Measurements from ENCODE around the gene HSF5.

HSF5 gene

GRCh38 chr17:58382108-58382871, 105.9 kb downstream of the HSF5 start:
- no peak for DNase-seq

- DNase-seq, result no peak
Measured at GRCh38 chr17:58381124-58382035, 106.8 kb downstream of the HSF5 start.

GRCh38 chr17:58380207-58381123, 107.7 kb downstream of the HSF5 start:
- no peak for DNase-seq

- no peak for DNase-seq
Measured at GRCh38 chr17:58379511-58379824, 108.7 kb downstream of the HSF5 start.

DNA sequence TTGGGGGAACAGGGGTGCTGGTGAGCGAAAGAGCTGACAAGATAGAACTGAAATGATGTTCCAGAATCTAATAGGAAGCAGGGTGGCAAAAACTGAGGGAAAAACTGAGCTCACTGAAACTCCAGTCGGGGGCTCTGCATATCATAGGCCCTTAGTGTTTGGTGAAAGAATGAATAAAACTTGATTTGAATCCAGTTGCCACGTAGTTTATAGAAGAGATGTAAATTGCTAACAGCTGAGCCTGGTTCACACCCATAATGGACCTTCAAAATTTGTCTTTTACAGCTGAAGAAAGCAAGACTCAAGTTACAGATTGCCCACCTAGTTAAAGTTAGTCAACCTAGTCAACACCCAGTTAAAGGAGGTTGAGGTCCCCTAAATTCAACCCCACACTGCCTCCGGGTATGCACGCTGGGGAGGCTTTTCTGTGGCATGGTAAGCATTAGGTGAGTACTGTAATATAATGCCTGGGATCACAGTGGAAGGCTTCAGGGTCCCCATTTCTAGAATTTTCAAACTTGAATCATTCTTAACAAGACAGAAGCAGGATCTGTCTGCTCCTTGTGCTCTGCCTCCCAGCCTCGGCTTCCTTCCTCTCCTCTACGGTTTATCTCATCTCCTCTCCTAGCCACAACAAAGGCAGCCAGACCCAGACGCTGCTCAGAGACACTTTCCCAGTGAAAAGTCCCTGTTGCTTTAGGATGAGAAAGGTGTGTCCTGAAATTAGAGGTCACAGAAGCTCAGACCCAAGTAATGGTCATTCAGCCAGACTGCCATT, 109.3 kb downstream of the HSF5 start:
- no peak for DNase-seq

GRCh38 chr17:58377661-58378060, 110.5 kb downstream of the HSF5 start:
- no peak for DNase-seq

DNA sequence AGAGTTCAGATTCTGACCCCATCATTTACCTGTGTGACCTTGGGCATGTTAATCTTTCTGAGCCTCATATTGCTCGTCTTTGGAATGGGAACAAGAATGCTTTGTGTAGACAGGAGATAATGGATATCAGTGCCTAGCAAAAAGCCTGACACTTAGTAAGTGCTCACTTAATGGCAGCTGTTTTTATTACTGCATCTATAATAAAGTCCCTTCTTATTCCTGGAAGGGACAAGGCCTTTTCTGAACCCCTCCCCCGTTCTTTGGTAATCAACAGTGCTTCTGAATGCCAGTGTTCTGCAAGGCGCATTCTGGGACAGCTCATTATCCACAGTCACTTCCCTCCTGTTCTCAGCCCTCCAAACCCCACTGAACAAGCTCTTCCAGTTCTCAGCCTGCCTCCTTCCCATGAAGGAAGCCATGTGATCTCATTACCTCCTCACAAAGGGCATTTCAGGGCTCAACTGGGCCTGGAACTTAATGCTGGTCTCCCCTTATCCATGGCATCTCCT, 111.1 kb downstream of the HSF5 start:
- DNase-seq, result no peak

DNA sequence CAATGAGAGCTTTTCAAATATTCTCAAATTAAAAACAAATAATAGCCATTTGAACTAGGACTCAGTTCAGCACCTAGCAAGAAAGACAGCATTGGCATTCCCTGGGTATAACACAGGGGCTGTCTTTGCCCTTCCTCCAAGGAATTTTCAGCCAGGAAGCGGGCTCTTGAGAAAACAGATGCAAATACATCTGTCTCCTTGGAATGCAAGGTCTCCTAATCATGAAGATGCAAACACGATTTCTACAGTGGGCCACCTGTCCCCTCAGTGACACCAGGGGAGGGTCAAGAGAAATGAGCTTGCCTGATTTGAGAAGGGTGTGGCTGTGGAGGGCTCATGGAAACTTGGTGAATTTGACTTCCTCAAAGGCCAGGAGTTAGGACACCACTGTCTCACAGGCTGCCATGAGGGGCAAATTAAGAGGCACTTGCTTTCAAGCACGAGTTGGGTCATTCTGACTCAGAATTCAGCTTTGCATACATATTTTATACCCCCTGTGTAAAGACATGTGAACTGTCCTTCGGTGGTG, 111.7 kb downstream of the HSF5 start:
- no peak for DNase-seq

- DNase-seq, result no peak
Measured at GRCh38 chr17:58375811-58376210, 112.4 kb downstream of the HSF5 start.

DNA sequence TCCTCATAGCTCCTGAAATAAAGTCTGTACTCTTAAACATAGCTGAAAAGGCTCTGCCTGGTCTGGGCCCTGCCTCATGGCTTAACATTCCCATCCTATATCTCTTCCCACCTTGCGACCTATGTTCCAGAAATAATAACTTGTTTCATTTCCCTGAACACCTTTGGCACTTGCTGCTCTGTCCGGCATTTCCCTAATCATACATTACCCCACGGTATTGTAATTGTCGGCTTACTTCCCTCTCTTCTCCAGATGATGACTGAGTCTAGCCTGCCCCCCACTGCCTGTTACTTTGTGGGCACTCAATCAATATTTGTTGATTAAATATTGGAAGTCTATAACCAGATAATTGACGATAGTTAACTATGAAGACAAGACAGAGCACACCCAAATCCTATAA, 113.0 kb downstream of the HSF5 start:
- no peak for DNase-seq

DNA sequence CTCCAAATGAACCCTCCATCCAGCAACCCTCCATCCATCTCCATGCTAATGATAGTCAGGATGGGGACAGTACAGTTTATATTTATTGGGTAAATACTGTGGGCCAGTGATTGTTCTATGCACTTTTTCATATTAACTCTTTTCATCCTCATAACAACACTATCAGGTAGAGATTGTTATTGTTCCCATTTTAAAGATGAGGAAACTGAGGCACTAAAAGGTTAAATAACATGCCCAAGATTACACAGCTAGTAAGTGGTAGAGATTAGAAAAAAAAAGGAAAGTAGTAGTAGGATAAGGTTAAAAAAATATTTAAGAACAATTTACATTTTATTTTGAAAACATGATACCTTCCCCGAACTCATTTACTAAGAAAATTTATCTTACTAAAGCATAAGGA, 114.3 kb downstream of the HSF5 start:
- DNase-seq, result no peak

GRCh38 chr17:58373003-58373402, 115.2 kb downstream of the HSF5 start:
- no peak for DNase-seq

DNA sequence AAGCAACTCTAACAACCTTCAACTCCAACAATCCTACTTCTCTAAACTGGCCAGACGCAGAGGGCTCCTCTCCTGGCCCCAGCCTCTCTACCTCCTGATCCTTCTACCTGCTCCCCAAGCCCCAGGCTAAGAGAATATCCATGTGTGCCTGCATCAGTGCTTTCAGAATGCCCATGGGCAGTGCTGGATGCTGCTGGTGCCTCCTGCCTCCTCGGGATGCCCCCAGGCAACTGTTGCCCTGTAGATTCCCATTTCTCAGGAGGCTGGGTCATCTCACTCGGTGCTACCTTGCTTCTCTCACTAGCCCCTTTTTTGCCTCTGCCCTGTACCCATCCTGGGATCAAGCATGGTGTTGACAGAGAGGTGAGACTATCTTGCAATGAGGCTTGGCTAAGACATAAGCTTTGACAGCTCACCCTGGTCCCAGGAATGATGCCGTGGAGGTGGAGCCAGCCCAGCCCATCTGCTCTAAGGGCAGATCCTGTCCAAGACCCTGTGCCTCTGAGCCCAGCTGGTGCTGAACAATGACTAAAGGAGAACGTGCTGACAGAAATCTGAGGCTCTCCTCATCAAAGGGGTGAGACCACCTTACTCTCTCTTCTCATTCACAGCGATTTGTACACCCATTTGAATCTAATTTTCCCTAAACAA, 116.8 kb downstream of the HSF5 start:
- DNase-seq, result no peak

GRCh38 chr17:58370716-58371115, 117.5 kb downstream of the HSF5 start:
- no peak for DNase-seq

GRCh38 chr17:58370309-58370708, 117.9 kb downstream of the HSF5 start:
- DNase-seq, result no peak
